SU-DHL-6 (cell line): ENCODE results near the gene RPGR.

Experiments used
- H2AFZ ChIP-seq: fragments of 200-600 bp; sonication (generic); 2 replicates; pipeline ENCODE4 v1.6.1; 2014; ENCODE audit warnings: low read depth, mild to moderate bottlenecking, moderate library complexity, mixed read lengths, antibody characterized with exemption, low read length; ENCODE audit not compliant: severe bottlenecking
- H3F3A ChIP-seq: fragments of 200-600 bp; shearing (Covaris generic); 2 replicates; pipeline ENCODE4 v1.6.0; 2016; ENCODE audit warnings: antibody characterized with exemption, mild to moderate bottlenecking; ENCODE audit not compliant: insufficient read depth
- H3K27ac ChIP-seq: fragments of 200-600 bp; sonication (generic); 2 replicates; pipeline ENCODE4 v1.5.1; 2016; ENCODE audit warnings: low read depth, mild to moderate bottlenecking, low read length, moderate library complexity, mixed read lengths
- H3K27me3 ChIP-seq: fragments of 200-600 bp; sonication (generic), shearing (Covaris generic); 2 replicates; pipeline ENCODE4 v1.6.0; 2014; ENCODE audit warnings: mild to moderate bottlenecking, low read length
- H3K36me3 ChIP-seq: fragments of 200-600 bp; sonication (generic); 2 replicates; pipeline ENCODE4 v1.6.1; 2014; ENCODE audit warnings: mild to moderate bottlenecking, low read length, mixed read lengths
- H3K4me2 ChIP-seq: fragments of 300-600, 200-600 bp; shearing (Covaris generic), sonication (generic); 2 replicates; pipeline ENCODE4 v1.6.0; 2014; ENCODE audit warnings: low read length, low read depth, mild to moderate bottlenecking; ENCODE audit not compliant: poor library complexity, severe bottlenecking
- H3K4me3 ChIP-seq: fragments of 200-600 bp; sonication (generic); 2 replicates; pipeline ENCODE4 v1.5.1; 2014; ENCODE audit warnings: antibody characterized with exemption, low read length, mild to moderate bottlenecking, mixed read lengths; ENCODE audit not compliant: insufficient read depth, poor library complexity, severe bottlenecking
- H3K79me2 ChIP-seq: fragments of 200-600 bp; sonication (generic); 2 replicates; pipeline ENCODE4 v1.6.1; 2014; ENCODE audit warnings: mild to moderate bottlenecking, low read length, moderate library complexity; ENCODE audit not compliant: insufficient read depth
- H3K9ac ChIP-seq: fragments of 200-600 bp; sonication (generic); 2 replicates; pipeline ENCODE4 v1.7.0; 2014; ENCODE audit warnings: mild to moderate bottlenecking, low read length
- H3K9me2 ChIP-seq: fragments of 200-600 bp; sonication (generic); replicated peaks from 2 replicates; pipeline ENCODE4 v1.6.1; 2014; ENCODE audit warnings: low read length; ENCODE audit not compliant: insufficient read depth
- H3K9me3 ChIP-seq: fragments of 200-600 bp; sonication (generic); 2 replicates; pipeline ENCODE4 v1.6.1; 2014; ENCODE audit warnings: low read length, mixed read lengths; ENCODE audit not compliant: insufficient read depth
- H4K20me1 ChIP-seq: fragments of 200-600 bp; sonication (generic); 2 replicates; pipeline ENCODE4 v1.6.1; 2014; ENCODE audit warnings: low read depth, mild to moderate bottlenecking, antibody characterized with exemption, low read length, moderate library complexity, mixed read lengths
- EZH2phosphoT487 ChIP-seq: fragments of 200-600 bp; sonication (generic), shearing (Covaris generic); conservative IDR thresholded peaks from 2 replicates; pipeline ENCODE4 v1.6.1; 2018; ENCODE audit warnings: mild to moderate bottlenecking, antibody characterized with exemption, low read length, moderate library complexity, mixed read lengths
- TF ChIP-seq, protein P1 (sequence below): fragments of 200-600 bp; sonication (generic); IDR thresholded peaks from one replicate; pipeline ENCODE4 v1.5.1; 2017; ENCODE audit warnings: antibody characterized with exemption, mild to moderate bottlenecking, low read length, moderate library complexity; ENCODE audit not compliant: insufficient read depth, poor library complexity, severe bottlenecking

The RPGR gene

DNA sequence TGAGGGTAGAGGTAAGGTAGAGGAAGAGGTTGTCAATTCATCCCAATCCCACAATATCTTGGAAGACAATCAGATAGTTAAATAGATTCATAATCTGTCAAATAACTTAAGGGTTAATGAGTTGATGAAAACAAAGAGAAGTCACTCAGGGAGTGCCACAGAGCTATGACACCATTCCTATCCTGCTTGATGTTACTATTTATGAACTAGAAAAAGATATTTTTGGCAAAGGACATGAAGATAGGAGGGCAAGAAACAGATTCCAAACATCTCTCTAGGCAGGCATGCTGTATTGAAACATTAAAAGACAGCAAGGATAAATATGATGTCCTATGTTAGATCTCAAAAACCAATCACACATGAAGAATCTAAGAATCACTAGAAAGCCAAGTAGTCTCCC is 103.1 kb downstream of the RPGR start:
- H3K27me3 ChIP-seq, result no peaks in the 10 kb centered on the region
- no peak overlapping the region for H3K4me2 ChIP-seq
- no peaks in the 10 kb centered on the region for H3K79me2 ChIP-seq
- H3K9me2 ChIP-seq, result no peaks in the 10 kb centered on the region
- H3K36me3 ChIP-seq, result no peaks in the 10 kb centered on the region
- no peak overlapping the region for H2AFZ ChIP-seq
- TF ChIP-seq, protein P1, sequence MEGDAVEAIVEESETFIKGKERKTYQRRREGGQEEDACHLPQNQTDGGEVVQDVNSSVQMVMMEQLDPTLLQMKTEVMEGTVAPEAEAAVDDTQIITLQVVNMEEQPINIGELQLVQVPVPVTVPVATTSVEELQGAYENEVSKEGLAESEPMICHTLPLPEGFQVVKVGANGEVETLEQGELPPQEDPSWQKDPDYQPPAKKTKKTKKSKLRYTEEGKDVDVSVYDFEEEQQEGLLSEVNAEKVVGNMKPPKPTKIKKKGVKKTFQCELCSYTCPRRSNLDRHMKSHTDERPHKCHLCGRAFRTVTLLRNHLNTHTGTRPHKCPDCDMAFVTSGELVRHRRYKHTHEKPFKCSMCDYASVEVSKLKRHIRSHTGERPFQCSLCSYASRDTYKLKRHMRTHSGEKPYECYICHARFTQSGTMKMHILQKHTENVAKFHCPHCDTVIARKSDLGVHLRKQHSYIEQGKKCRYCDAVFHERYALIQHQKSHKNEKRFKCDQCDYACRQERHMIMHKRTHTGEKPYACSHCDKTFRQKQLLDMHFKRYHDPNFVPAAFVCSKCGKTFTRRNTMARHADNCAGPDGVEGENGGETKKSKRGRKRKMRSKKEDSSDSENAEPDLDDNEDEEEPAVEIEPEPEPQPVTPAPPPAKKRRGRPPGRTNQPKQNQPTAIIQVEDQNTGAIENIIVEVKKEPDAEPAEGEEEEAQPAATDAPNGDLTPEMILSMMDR, result no peak
- TF ChIP-seq EZH2phosphoT487, result no peak
- H3K27ac ChIP-seq, result no peak overlapping the region
- H3K9me3 ChIP-seq, result no peaks in the 10 kb centered on the region
- no peaks in the 10 kb centered on the region for H3F3A ChIP-seq
- H3K4me3 ChIP-seq, result no peak overlapping the region
- H4K20me1 ChIP-seq, result no peaks in the 10 kb centered on the region
- H3K9ac ChIP-seq, result no peak overlapping the region

DNA sequence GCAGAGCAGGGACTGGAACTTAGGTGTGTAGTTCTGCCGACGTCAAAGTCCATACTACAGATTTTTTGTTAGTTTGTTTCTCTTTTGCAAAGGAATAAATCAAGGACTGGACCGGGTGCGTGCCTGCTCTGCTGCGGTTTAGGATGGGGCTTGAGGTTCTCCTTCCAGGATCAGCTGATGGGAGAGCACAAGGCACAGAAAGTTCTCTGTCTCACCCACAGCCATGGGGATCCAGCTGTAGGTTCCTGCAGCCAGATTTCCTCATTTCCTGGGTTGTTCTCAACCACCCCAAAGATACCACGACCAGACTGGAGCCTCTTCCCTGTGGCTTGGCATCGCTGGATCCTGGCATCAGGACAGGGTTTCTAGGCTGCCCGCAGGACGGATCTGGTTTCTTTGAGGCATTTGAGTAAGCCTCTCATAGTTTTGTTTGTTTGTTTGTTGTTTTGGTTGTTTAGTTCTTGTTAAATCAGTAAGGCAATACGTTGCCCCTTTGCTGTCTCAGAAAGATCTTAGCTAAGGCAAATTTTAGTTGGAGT is 105.8 kb downstream of the RPGR start:
- Histone ChIP-seq H3K9me3 (no peaks in the 10 kb centered on the region), H3K4me2 (no peak overlapping the region), H3K9me2 (no peaks in the 10 kb centered on the region), H3F3A (no peaks in the 10 kb centered on the region), H3K9ac (no peak overlapping the region), H3K79me2 (no peaks in the 10 kb centered on the region), H3K27me3 (no peaks in the 10 kb centered on the region), H3K4me3 (no peak overlapping the region), H3K27ac (no peak overlapping the region), H2AFZ (no peak overlapping the region), H3K36me3 (no peaks in the 10 kb centered on the region), H4K20me1 (no peaks in the 10 kb centered on the region)
- TF ChIP-seq EZH2phosphoT487, result no peak
- TF ChIP-seq, protein P1, result no peak

- no peaks in the 10 kb centered on the region for H3K36me3 ChIP-seq
- no peak within 1 kb of the TSS for H2AFZ ChIP-seq
- H3K27ac ChIP-seq, result no peak within 1 kb of the TSS
- no peaks in the 10 kb centered on the region for H3K9me3 ChIP-seq
- H3K4me2 ChIP-seq, result no peak within 1 kb of the TSS
- H4K20me1 ChIP-seq, result no peaks in the 10 kb centered on the region
- TF ChIP-seq, protein P1, result no peak
- TF ChIP-seq EZH2phosphoT487, result no peak
- no peaks in the 10 kb centered on the region for H3K27me3 ChIP-seq
- no peaks in the 10 kb centered on the region for H3K9me2 ChIP-seq
- H3K79me2 ChIP-seq, result no peaks in the 10 kb centered on the region
- no peak within 1 kb of the TSS for H3K4me3 ChIP-seq
- H3F3A ChIP-seq, result no peaks in the 10 kb centered on the region
- H3K9ac ChIP-seq, result no peak within 1 kb of the TSS
Observed at GRCh38 chrX:38220415-38221390, 106.6 kb downstream of the RPGR start, which contains the start of gene SRPX. TSS of gene SRPX (minus strand) at chrX:38220871. CDS start at chrX:38220792, 79 bp downstream.
